OCI-LY1 (cell line): Measurements from ENCODE around the gene SMYD3.

Experiments used
- H2AFZ ChIP-seq: fragments of 200-600 bp; sonication (generic), shearing (Covaris generic); 2 replicates; pipeline ENCODE4 v1.6.0; 2014; ENCODE audit warnings: antibody characterized with exemption, mild to moderate bottlenecking, low read length
- H3F3A ChIP-seq: fragments of 200-600 bp; sonication (generic), shearing (Covaris generic); 2 replicates; pipeline ENCODE4 v1.6.0; 2014; ENCODE audit warnings: mild to moderate bottlenecking, antibody characterized with exemption, low read length, moderate library complexity; ENCODE audit not compliant: insufficient read depth
- H3K27ac ChIP-seq: fragments of 200-600 bp; sonication (generic); 2 replicates; pipeline ENCODE4 v1.5.1; 2014; ENCODE audit warnings: low read length, mixed run types, mild to moderate bottlenecking, low read depth; ENCODE audit not compliant: poor library complexity, severe bottlenecking
- H3K27me3 ChIP-seq: fragments of 200-600 bp; sonication (generic); 2 replicates; pipeline ENCODE4 v1.6.0; 2014; ENCODE audit warnings: antibody characterized with exemption, mild to moderate bottlenecking, low read length, moderate library complexity; ENCODE audit not compliant: insufficient read depth
- H3K36me3 ChIP-seq: fragments of 200-600 bp; sonication (generic); 2 replicates; pipeline ENCODE4 v1.6.1; 2014; ENCODE audit warnings: mild to moderate bottlenecking, antibody characterized with exemption, low read length, moderate library complexity, mixed read lengths; ENCODE audit not compliant: insufficient read depth
- H3K4me1 ChIP-seq: fragments of 200-600 bp; sonication (generic); 2 replicates; pipeline ENCODE4 v1.5.1; 2014; ENCODE audit warnings: mild to moderate bottlenecking, low read length, moderate library complexity; ENCODE audit not compliant: insufficient read depth, severe bottlenecking
- H3K4me2 ChIP-seq: fragments of 200-600 bp; sonication (generic), shearing (Covaris generic); 2 replicates; pipeline ENCODE4 v1.6.1; 2014; ENCODE audit warnings: low read length
- H3K4me3 ChIP-seq: fragments of 200-600 bp; sonication (generic); 2 replicates; pipeline ENCODE4 v1.5.1; 2014; ENCODE audit warnings: low read length, low read depth, mild to moderate bottlenecking, mixed read lengths; ENCODE audit not compliant: poor library complexity, severe bottlenecking
- H3K79me2 ChIP-seq: fragments of 200-600 bp; shearing (Covaris generic); 2 replicates; pipeline ENCODE4 v1.6.1; 2016; ENCODE audit warnings: mixed run types, low read length, mixed read lengths; ENCODE audit not compliant: insufficient read depth
- H3K9ac ChIP-seq: fragments of 200-600 bp; sonication (generic), shearing (Covaris generic); 2 replicates; pipeline ENCODE4 v1.6.1; 2014; ENCODE audit warnings: mild to moderate bottlenecking, low read length, mixed read lengths
- H3K9me2 ChIP-seq: fragments of 200-600 bp; sonication (generic), shearing (Covaris generic); 2 replicates; pipeline ENCODE4 v1.6.1; 2014; ENCODE audit warnings: low read depth, mild to moderate bottlenecking, low read length, mixed read lengths
- H3K9me3 ChIP-seq: fragments of 200-600 bp; shearing (Covaris generic); 2 replicates; pipeline ENCODE4 v1.6.1; 2014; ENCODE audit warnings: low read length, mixed read lengths
- H4K20me1 ChIP-seq: fragments of 200-600 bp; sonication (generic), shearing (Covaris generic); 2 replicates; pipeline ENCODE4 v1.6.0; 2016; ENCODE audit warnings: mild to moderate bottlenecking, low read length; ENCODE audit not compliant: insufficient read depth
- CTCF ChIP-seq: fragments of 200-600 bp; sonication (generic), shearing (Covaris generic); IDR thresholded peaks from 2 replicates; pipeline ENCODE4 v1.5.1; 2017; ENCODE audit warnings: mild to moderate bottlenecking, antibody characterized with exemption, low read length, moderate library complexity, mixed read lengths
- EZH2 ChIP-seq: fragments of 200-600 bp; sonication (generic), shearing (Covaris generic); IDR thresholded peaks from 2 replicates; pipeline ENCODE4 v1.8.0; 2017; ENCODE audit warnings: borderline replicate concordance, mixed run types, mild to moderate bottlenecking, antibody characterized with exemption, low read length, moderate library complexity, mixed read lengths

SMYD3 gene

GRCh38 chr1:245834002-245834401 is 673.1 kb downstream of the SMYD3 start:
- Histone ChIP-seq H3K27ac (no peak overlapping the region), H3K9ac (no peak overlapping the region), H3K79me2 (no peaks in the 10 kb centered on the region)

GRCh38 chr1:245832771-245833527 is 674.1 kb downstream of the SMYD3 start:
- peaks cover 5% of the 10 kb centered on the region for H3K4me1 ChIP-seq
- no peaks in the 10 kb centered on the region for H3K27me3 ChIP-seq
- no peak overlapping the region for H3K9ac ChIP-seq
- no peaks in the 10 kb centered on the region for H3K79me2 ChIP-seq
- H3K4me2 ChIP-seq = no peak overlapping the region
- H3F3A ChIP-seq = no peaks in the 10 kb centered on the region
- H3K9me3 ChIP-seq = no peaks in the 10 kb centered on the region
- no peaks in the 10 kb centered on the region for H4K20me1 ChIP-seq
- H3K4me3 ChIP-seq = no peak overlapping the region
- H3K36me3 ChIP-seq = no peaks in the 10 kb centered on the region
- H3K9me2 ChIP-seq = no peaks in the 10 kb centered on the region
- no peak overlapping the region for H2AFZ ChIP-seq
- TF ChIP-seq CTCF (no peak), EZH2 (no peak)
- no peak overlapping the region for H3K27ac ChIP-seq

More at GRCh38 chr1:245834002-245834401, 673.1 kb downstream of the SMYD3 start:
- no peak overlapping the region for H3K4me3 ChIP-seq
- H3K9me3 ChIP-seq = no peaks in the 10 kb centered on the region
- H3K36me3 ChIP-seq = no peaks in the 10 kb centered on the region
- H3K27me3 ChIP-seq = no peaks in the 10 kb centered on the region
- H3K4me2 ChIP-seq = no peak overlapping the region
- H3K4me1 ChIP-seq = peaks cover 4% of the 10 kb centered on the region
- H4K20me1 ChIP-seq = no peaks in the 10 kb centered on the region
- no peak for TF ChIP-seq CTCF
- TF ChIP-seq EZH2 = no peak
- H3F3A ChIP-seq = no peaks in the 10 kb centered on the region
- no peaks in the 10 kb centered on the region for H3K9me2 ChIP-seq
- H2AFZ ChIP-seq = no peak overlapping the region

- Histone ChIP-seq H3F3A (no peaks in the 10 kb centered on the region), H3K4me1 (peaks cover 5% of the 10 kb centered on the region), H3K27ac (no peak overlapping the region), H3K9ac (no peak overlapping the region), H4K20me1 (no peaks in the 10 kb centered on the region), H3K9me2 (no peaks in the 10 kb centered on the region), H2AFZ (no peak overlapping the region), H3K79me2 (no peaks in the 10 kb centered on the region), H3K9me3 (no peaks in the 10 kb centered on the region), H3K27me3 (no peaks in the 10 kb centered on the region), H3K4me3 (no peak overlapping the region), H3K4me2 (no peak overlapping the region), H3K36me3 (no peaks in the 10 kb centered on the region)
- TF ChIP-seq CTCF = no peak
- no peak for TF ChIP-seq EZH2
Observed at GRCh38 chr1:245831518-245831917, 675.6 kb downstream of the SMYD3 start.
